H9 (cell line): ENCODE results near the gene LRP1B. TPM values are rescaled to one million over a fixed set of nuclear protein-coding genes. Genes with fewer than 3 reads are reported as not detected.

Experiments
- DNase-seq: peaks from one replicate; pipeline ENCODE4 v3.0.0-alpha.2; 2017
- H2AFZ ChIP-seq: one replicate; pipeline ENCODE4 v1.6.1; 2013; ENCODE audit warnings: mild to moderate bottlenecking, low read length, control low read depth, moderate library complexity
- H2AK5ac ChIP-seq: 2 replicates; pipeline ENCODE4 v1.6.1; 2013; ENCODE audit warnings: low read length, control low read depth, mixed read lengths; ENCODE audit not compliant: insufficient read length
- H2BK120ac ChIP-seq: one replicate; pipeline ENCODE4 v1.6.1; 2013; ENCODE audit warnings: low read depth, mild to moderate bottlenecking, low read length, control low read depth, inconsistent platforms; ENCODE audit not compliant: poor library complexity, severe bottlenecking
- H2BK12ac ChIP-seq: 2 replicates; pipeline ENCODE4 v1.6.1; 2013; ENCODE audit warnings: low read length, control low read depth, mixed read lengths, low read depth; ENCODE audit not compliant: insufficient read length
- H2BK15ac ChIP-seq: 2 replicates; pipeline ENCODE4 v1.6.1; 2013; ENCODE audit warnings: low read depth, low read length, control low read depth
- H2BK20ac ChIP-seq: one replicate; pipeline ENCODE4 v1.6.1; 2013; ENCODE audit warnings: low read depth, mild to moderate bottlenecking, low read length, control low read depth, inconsistent platforms; ENCODE audit not compliant: poor library complexity, severe bottlenecking
- H2BK5ac ChIP-seq: 2 replicates; pipeline ENCODE4 v1.6.1; 2013; ENCODE audit warnings: low read length, control low read depth, mixed read lengths; ENCODE audit not compliant: insufficient read length
- H3K14ac ChIP-seq: 2 replicates; pipeline ENCODE4 v1.6.1; 2013; ENCODE audit warnings: low read length, control low read depth; ENCODE audit not compliant: insufficient read depth
- H3K18ac ChIP-seq: 2 replicates; pipeline ENCODE4 v1.6.1; 2013; ENCODE audit warnings: low read depth, mild to moderate bottlenecking, mixed read lengths, low read length, control low read depth; ENCODE audit not compliant: insufficient read length
- H3K23ac ChIP-seq: 2 replicates; pipeline ENCODE4 v1.6.1; 2013; ENCODE audit warnings: low read length, control low read depth, mixed read lengths, low read depth; ENCODE audit not compliant: insufficient read length
- H3K23me2 ChIP-seq: 2 replicates; pipeline ENCODE4 v1.6.1; 2013; ENCODE audit warnings: low read depth, mild to moderate bottlenecking, mixed read lengths, low read length, control low read depth; ENCODE audit not compliant: insufficient read length, poor library complexity, severe bottlenecking
- H3K27ac ChIP-seq: 2 replicates; pipeline ENCODE4 v1.5.1; 2013; ENCODE audit warnings: low read length, control low read depth, mixed read lengths, low read depth; ENCODE audit not compliant: insufficient read length
- H3K27me3 ChIP-seq: 2 replicates; pipeline ENCODE4 v1.6.1; 2013; ENCODE audit warnings: low read length, control low read depth, inconsistent platforms; ENCODE audit not compliant: insufficient read depth
- H3K4ac ChIP-seq: 2 replicates; pipeline ENCODE4 v1.6.1; 2013; ENCODE audit warnings: low read depth, mild to moderate bottlenecking, control low read depth, inconsistent platforms, low read length, moderate library complexity
- H3K4me1 ChIP-seq: 2 replicates; pipeline ENCODE4 v1.6.1; 2013; ENCODE audit warnings: low read length, control low read depth, inconsistent platforms; ENCODE audit not compliant: insufficient read depth
- H3K4me2 ChIP-seq: 2 replicates; pipeline ENCODE4 v1.6.1; 2013; ENCODE audit warnings: low read length, control low read depth, mixed read lengths; ENCODE audit not compliant: insufficient read length, insufficient read depth
- H3K56ac ChIP-seq: 2 replicates; pipeline ENCODE4 v1.6.1; 2013; ENCODE audit warnings: low read depth, mild to moderate bottlenecking, mixed read lengths, low read length, control low read depth; ENCODE audit not compliant: insufficient read length
- H3K79me1 ChIP-seq: 2 replicates; pipeline ENCODE4 v1.6.1; 2013; ENCODE audit warnings: low read depth, mild to moderate bottlenecking, moderate library complexity, low read length, control low read depth, inconsistent platforms; ENCODE audit not compliant: insufficient read depth, poor library complexity, severe bottlenecking
- H3K79me2 ChIP-seq: 2 replicates; pipeline ENCODE4 v1.6.1; 2013; ENCODE audit warnings: low read length, control low read depth, inconsistent platforms; ENCODE audit not compliant: insufficient read depth
- H3K9ac ChIP-seq: 2 replicates; pipeline ENCODE4 v1.6.1; 2013; ENCODE audit warnings: low read length, control low read depth, mixed read lengths; ENCODE audit not compliant: insufficient read length; ENCODE audit errors: extremely low read depth
- H3K9me3 ChIP-seq: one replicate; pipeline ENCODE4 v1.6.1; 2013; ENCODE audit warnings: low read depth, low read length, inconsistent platforms; ENCODE audit not compliant: control insufficient read depth
- H3T11ph ChIP-seq: one replicate; pipeline ENCODE4 v1.6.1; 2013; ENCODE audit warnings: mild to moderate bottlenecking, low read length, control low read depth, inconsistent platforms
- H4K20me1 ChIP-seq: one replicate; pipeline ENCODE4 v1.6.1; 2013; ENCODE audit not compliant: control insufficient read depth, insufficient read length, insufficient read depth
- H4K5ac ChIP-seq: 2 replicates; pipeline ENCODE4 v1.6.1; 2013; ENCODE audit warnings: low read depth, mild to moderate bottlenecking, mixed read lengths, low read length, control low read depth; ENCODE audit not compliant: insufficient read length
- H4K8ac ChIP-seq: replicated peaks from 2 replicates; pipeline ENCODE4 v1.6.1; 2013; ENCODE audit warnings: low read length, control low read depth, mixed read lengths, low read depth; ENCODE audit not compliant: insufficient read length
- H4K91ac ChIP-seq: 2 replicates; pipeline ENCODE4 v1.6.1; 2013; ENCODE audit warnings: low read depth, mild to moderate bottlenecking, moderate library complexity, mixed read lengths, low read length, control low read depth; ENCODE audit not compliant: insufficient read length
- H3K27ac Mint-ChIP-seq, 3 experiments: 2 replicates in 2 of 3; 3 replicates in 1 of 3; pipeline ENCODE4 v1.8.0; 2020 to 2021; ENCODE audit warnings: mixed read lengths in 3 of 3, mild to moderate bottlenecking in 1 of 3, moderate library complexity in 1 of 3
- H3K27me3 Mint-ChIP-seq: 2 replicates; pipeline ENCODE4 v1.8.0; 2021; ENCODE audit warnings: low read depth, mild to moderate bottlenecking, moderate library complexity, mixed read lengths
- H3K36me3 Mint-ChIP-seq, 3 experiments: 2 replicates in 2 of 3; 3 replicates in 1 of 3; pipeline ENCODE4 v1.8.0; 2020 to 2021; ENCODE audit warnings: low read depth in 3 of 3, mixed read lengths in 3 of 3; ENCODE audit not compliant: insufficient read depth in 1 of 3
- H3K4me1 Mint-ChIP-seq, 2 experiments: 2 replicates each; pipeline ENCODE4 v1.8.0; 2020; ENCODE audit warnings: mixed read lengths in 2 of 2
- H3K4me3 Mint-ChIP-seq, 2 experiments: 2 replicates in 1 of 2; 3 replicates in 1 of 2; pipeline ENCODE4 v1.8.0; 2020 to 2021; ENCODE audit warnings: mild to moderate bottlenecking in 2 of 2, mixed read lengths in 2 of 2, moderate library complexity in 1 of 2
- H3K9me3 Mint-ChIP-seq, 2 experiments: 2 replicates in 1 of 2; 3 replicates in 1 of 2; pipeline ENCODE4 v1.8.0; 2020; ENCODE audit warnings: mild to moderate bottlenecking in 2 of 2, mixed read lengths in 2 of 2, moderate library complexity in 1 of 2
- WGBS: extraction: QIAGEN DNeasy Blood & Tissue Kit; methylation state at CpG from one replicate; pipeline ENCODE4 v1.1.7; 2013; ENCODE audit warnings: missing lambda C conversion rate, low lambda C conversion rate, mixed read lengths; ENCODE audit not compliant: insufficient read length; ENCODE audit errors: extremely low coverage; 5-methylcytosine and 5-hydroxymethylcytosine counted together
- total RNA-seq: library from RNA; stranded (reverse); gene quantifications from 2 replicates; pipeline ENCODE4 v1.2.1, GENCODE V29; 2021
- TF ChIP-seq, protein P1 (sequence below): fragments of 200-600 bp; sonication (generic); conservative IDR thresholded peaks from 3 replicates; pipeline ENCODE4 v1.8.0; 2021; ENCODE audit warnings: antibody characterized with exemption, mild to moderate bottlenecking

LRP1B gene
- total RNA-seq, 1 experiment from 2014 or later: not detected

DNA sequence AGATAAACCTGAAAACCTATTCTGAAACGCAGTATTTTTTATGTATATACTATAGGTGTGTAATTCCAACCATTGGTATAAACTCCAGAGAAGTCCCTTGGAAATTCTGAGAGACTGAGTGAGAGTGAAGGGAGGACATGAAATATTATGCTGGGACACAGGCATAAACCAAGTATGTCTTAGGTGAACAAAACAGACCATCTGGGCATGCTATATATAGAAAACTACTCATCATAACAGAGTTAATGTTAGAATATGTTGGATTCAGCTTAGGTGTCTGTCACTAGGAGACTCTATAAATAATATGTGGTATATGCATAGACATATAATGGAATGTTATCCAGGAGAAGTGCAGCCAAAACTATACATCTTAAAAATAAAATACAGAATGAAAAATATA lies 282.6 kb downstream of the LRP1B start:
- H2AK5ac ChIP-seq: no peak overlapping the region
- Mint-ChIP-seq H3K27ac (no peak overlapping the region), H3K36me3 (no peaks in the 10 kb centered on the region), H3K4me3 (no peak overlapping the region), H3K9me3 (no peaks in the 10 kb centered on the region), H3K4me1 (no peaks in the 10 kb centered on the region), H3K27me3 (no peaks in the 10 kb centered on the region)
- no peak overlapping the region for H3K18ac ChIP-seq
- no peaks in the 10 kb centered on the region for H3K4me1 ChIP-seq
- no peak overlapping the region for H4K91ac ChIP-seq
- TF ChIP-seq, protein P1, sequence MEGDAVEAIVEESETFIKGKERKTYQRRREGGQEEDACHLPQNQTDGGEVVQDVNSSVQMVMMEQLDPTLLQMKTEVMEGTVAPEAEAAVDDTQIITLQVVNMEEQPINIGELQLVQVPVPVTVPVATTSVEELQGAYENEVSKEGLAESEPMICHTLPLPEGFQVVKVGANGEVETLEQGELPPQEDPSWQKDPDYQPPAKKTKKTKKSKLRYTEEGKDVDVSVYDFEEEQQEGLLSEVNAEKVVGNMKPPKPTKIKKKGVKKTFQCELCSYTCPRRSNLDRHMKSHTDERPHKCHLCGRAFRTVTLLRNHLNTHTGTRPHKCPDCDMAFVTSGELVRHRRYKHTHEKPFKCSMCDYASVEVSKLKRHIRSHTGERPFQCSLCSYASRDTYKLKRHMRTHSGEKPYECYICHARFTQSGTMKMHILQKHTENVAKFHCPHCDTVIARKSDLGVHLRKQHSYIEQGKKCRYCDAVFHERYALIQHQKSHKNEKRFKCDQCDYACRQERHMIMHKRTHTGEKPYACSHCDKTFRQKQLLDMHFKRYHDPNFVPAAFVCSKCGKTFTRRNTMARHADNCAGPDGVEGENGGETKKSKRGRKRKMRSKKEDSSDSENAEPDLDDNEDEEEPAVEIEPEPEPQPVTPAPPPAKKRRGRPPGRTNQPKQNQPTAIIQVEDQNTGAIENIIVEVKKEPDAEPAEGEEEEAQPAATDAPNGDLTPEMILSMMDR: no peak
- no peak overlapping the region for H3K4me2 ChIP-seq
- H2BK5ac ChIP-seq: no peak overlapping the region
- no peaks in the 10 kb centered on the region for H3K9me3 ChIP-seq
- no peak overlapping the region for H3K23ac ChIP-seq
- DNase-seq: no peak
- H3K56ac ChIP-seq: no peak overlapping the region
- no peak overlapping the region for H2BK120ac ChIP-seq
- H3K27ac ChIP-seq: no peak overlapping the region
- H3K4ac ChIP-seq: no peak overlapping the region
- H4K20me1 ChIP-seq: no peaks in the 10 kb centered on the region
- no peak overlapping the region for H3T11ph ChIP-seq
- H4K8ac ChIP-seq: no peak overlapping the region
- H3K23me2 ChIP-seq: no peaks in the 10 kb centered on the region
- no peak overlapping the region for H2BK12ac ChIP-seq
- no peaks in the 10 kb centered on the region for H3K27me3 ChIP-seq
- H2BK20ac ChIP-seq: no peak overlapping the region
- H3K79me2 ChIP-seq: no peaks in the 10 kb centered on the region
- H3K79me1 ChIP-seq: no peaks in the 10 kb centered on the region
- no peak overlapping the region for H2BK15ac ChIP-seq
- no peak overlapping the region for H4K5ac ChIP-seq
- H3K9ac ChIP-seq: no peak overlapping the region
- no peak overlapping the region for H2AFZ ChIP-seq
- no peak overlapping the region for H3K14ac ChIP-seq
- WGBS: no CpG with 5 or more reads among the region's 1 CpG
